HG03045 (cell line): Measurements from ENCODE around the gene EXOC3.

Experiments
- ATAC-seq: cut with Tn5 transposase; IDR thresholded peaks from one replicate; pipeline ENCODE4 v1.9.1; 2021; ENCODE audit warnings: mild to moderate bottlenecking, moderate library complexity; ENCODE audit not compliant: unreplicated experiment

Gene EXOC3

GRCh38 chr5:437281-437771 lies 5.7 kb upstream of the EXOC3 start:
- no peak for ATAC-seq

GRCh38 chr5:438481-438981 lies 4.4 kb upstream of the EXOC3 start:
- no peak for ATAC-seq

- no peak for ATAC-seq
Measured at GRCh38 chr5:439181-439580, 3.8 kb upstream of the EXOC3 start.

GRCh38 chr5:439636-440035 lies 3.3 kb upstream of the EXOC3 start:
- no peak for ATAC-seq

GRCh38 chr5:440401-441201 lies 2.4 kb upstream of the EXOC3 start:
- ATAC-seq: no peak

- no peak for ATAC-seq
Measured at GRCh38 chr5:441996-442334, 1.0 kb upstream of the EXOC3 start.

- no peak for ATAC-seq
Measured at GRCh38 chr5:443239-444151, 519 bp downstream of the EXOC3 start.

- ATAC-seq: no peak
Measured at GRCh38 chr5:444226-444625, 1.2 kb downstream of the EXOC3 start.

- ATAC-seq: no peak
Measured at GRCh38 chr5:445591-445990, 2.6 kb downstream of the EXOC3 start.

- no peak for ATAC-seq
Measured at GRCh38 chr5:446066-446882, 3.3 kb downstream of the EXOC3 start.

- no peak for ATAC-seq
Measured at GRCh38 chr5:446883-447263, 3.9 kb downstream of the EXOC3 start.

- no peak for ATAC-seq
Measured at GRCh38 chr5:447501-447900, 4.5 kb downstream of the EXOC3 start.

- ATAC-seq: no peak
Measured at GRCh38 chr5:448061-448765, 5.2 kb downstream of the EXOC3 start.

GRCh38 chr5:448766-449090 lies 5.8 kb downstream of the EXOC3 start:
- no peak for ATAC-seq

- no peak for ATAC-seq
Measured at GRCh38 chr5:449151-449550, 6.2 kb downstream of the EXOC3 start.

- no peak for ATAC-seq
Measured at GRCh38 chr5:451587-452458, 8.8 kb downstream of the EXOC3 start.

- no peak for ATAC-seq
Measured at GRCh38 chr5:452978-453710, 10.2 kb downstream of the EXOC3 start.

- ATAC-seq: no peak
Measured at GRCh38 chr5:453725-454481, 10.9 kb downstream of the EXOC3 start.
